Hepatocyte (in vitro differentiated cells): Measurements from ENCODE around the gene UTP15. TPM values are rescaled to one million over a fixed set of nuclear protein-coding genes. Genes with fewer than 3 reads are reported as not detected.

ENCODE experiments used
- DNase-seq: peaks from one replicate; pipeline ENCODE4 v3.0.0-alpha.2; 2016; ENCODE audit warnings: low spot score
- H2AFZ ChIP-seq: fragments of 200-600 bp; sonication (generic); 2 replicates; pipeline ENCODE4 v1.6.0; 2016; ENCODE audit warnings: antibody characterized with exemption, mild to moderate bottlenecking
- H3K27ac ChIP-seq: fragments of 200-600 bp; sonication (generic); 2 replicates; pipeline ENCODE4 v1.5.1; 2016; ENCODE audit warnings: mild to moderate bottlenecking
- H3K27me3 ChIP-seq: fragments of 200-600 bp; sonication (generic); 2 replicates; pipeline ENCODE4 v1.6.1; 2016
- H3K36me3 ChIP-seq: fragments of 200-600 bp; sonication (generic); replicated peaks from 2 replicates; pipeline ENCODE4 v1.5.1; 2016; ENCODE audit warnings: low read depth; ENCODE audit not compliant: insufficient read depth
- H3K4me1 ChIP-seq: fragments of 200-600 bp; sonication (generic); 2 replicates; pipeline ENCODE4 v1.5.1; 2016; ENCODE audit warnings: mild to moderate bottlenecking, moderate library complexity; ENCODE audit not compliant: insufficient read depth
- H3K4me2 ChIP-seq: fragments of 200-600 bp; sonication (generic); 2 replicates; pipeline ENCODE4 v1.6.0; 2016
- H3K4me3 ChIP-seq: fragments of 200-600 bp; sonication (generic); 2 replicates; pipeline ENCODE4 v1.5.1; 2016; ENCODE audit warnings: mild to moderate bottlenecking
- H3K79me2 ChIP-seq: fragments of 200-600 bp; sonication (generic); 2 replicates; pipeline ENCODE4 v1.6.0; 2017; ENCODE audit warnings: mild to moderate bottlenecking
- H3K9me2 ChIP-seq: fragments of 200-600 bp; sonication (generic); replicated peaks from 2 replicates; pipeline ENCODE4 v1.6.0; 2017; ENCODE audit warnings: mild to moderate bottlenecking; ENCODE audit not compliant: insufficient read depth
- H3K9me3 ChIP-seq: fragments of 200-600 bp; sonication (generic); 2 replicates; pipeline ENCODE4 v1.5.1; 2016; ENCODE audit warnings: low read depth, mild to moderate bottlenecking
- H4K20me1 ChIP-seq: fragments of 200-600 bp; sonication (generic); 2 replicates; pipeline ENCODE4 v1.6.0; 2016; ENCODE audit warnings: mild to moderate bottlenecking; ENCODE audit not compliant: insufficient read depth, poor library complexity, severe bottlenecking
- EZH2 ChIP-seq: fragments of 200-600 bp; sonication (generic); IDR thresholded peaks from 2 replicates; pipeline ENCODE4 v1.6.1; 2016; ENCODE audit warnings: antibody characterized with exemption, mild to moderate bottlenecking, borderline replicate concordance
- EZH2phosphoT487 ChIP-seq: fragments of 200-600 bp; sonication (generic); IDR thresholded peaks from one replicate; pipeline ENCODE4 v1.6.1; 2018; ENCODE audit warnings: antibody characterized with exemption, mild to moderate bottlenecking, low read depth, moderate library complexity; ENCODE audit not compliant: unreplicated experiment, severe bottlenecking
- WGBS: methylation state at CpG from one replicate; pipeline ENCODE4 v1.1.6; 2016; ENCODE audit warnings: low lambda C conversion rate; ENCODE audit errors: missing lambda C conversion rate; 5-methylcytosine and 5-hydroxymethylcytosine counted together
- polyA plus RNA-seq: library from polyadenylated mRNA; unstranded; fragments of >200 nt; fragmentation: Nextera tagmentation; extraction: Ambion mirVana; gene quantifications from 2 replicates; pipeline ENCODE4 v1.2.1, GENCODE V29; 2016
- total RNA-seq: library from RNA; depleted of rRNA; stranded (reverse); fragments of >200 nt; gene quantifications from 2 replicates; pipeline ENCODE4 v1.2.3, GENCODE V29; 2014
- TF ChIP-seq, protein P1 (sequence below): fragments of 200-600 bp; sonication (generic); IDR thresholded peaks from 2 replicates; pipeline ENCODE4 v1.5.1; 2016; ENCODE audit warnings: antibody characterized with exemption, mild to moderate bottlenecking; ENCODE audit not compliant: poor library complexity

UTP15 gene
- total and polyA plus RNA-seq, 2 experiments from 2014 or later = 11.0 to 20.7 TPM

DNA sequence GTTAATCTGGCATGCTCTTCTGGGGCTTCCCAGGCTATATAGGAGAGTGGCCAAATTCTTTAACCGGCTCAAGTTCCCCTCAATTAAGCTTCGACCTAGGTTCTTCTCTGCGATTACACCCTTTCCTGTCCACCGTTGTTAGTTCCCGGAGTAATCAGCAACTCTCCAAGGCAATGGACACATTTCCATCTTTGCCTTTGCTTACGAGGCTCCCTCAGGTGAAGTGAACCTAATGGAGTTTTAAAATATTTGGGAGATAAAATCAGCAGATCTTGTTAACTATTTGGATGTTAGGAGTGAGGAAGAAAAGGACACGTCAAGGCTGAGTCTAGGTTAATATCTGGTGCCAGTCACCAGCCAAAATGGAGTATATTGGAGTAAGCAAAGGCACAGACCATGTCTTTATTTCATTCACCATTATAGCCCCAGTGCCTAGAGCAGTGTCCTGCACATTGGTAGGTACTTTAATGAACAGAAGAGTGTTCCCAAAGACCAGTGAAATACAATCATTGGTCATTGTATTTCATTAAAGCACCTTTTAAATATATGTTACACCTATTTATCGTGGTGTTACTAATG is 515 bp downstream of the UTP15 start:
- Histone ChIP-seq H2AFZ (peak overlapping the region; percentile 62), H3K36me3 (no peaks in the 10 kb centered on the region), H3K27me3 (no peaks in the 10 kb centered on the region), H3K4me3 (peak overlapping the region; percentile 38), H3K9me3 (no peaks in the 10 kb centered on the region), H4K20me1 (no peaks in the 10 kb centered on the region), H3K9me2 (no peaks in the 10 kb centered on the region), H3K79me2 (peaks cover 53% of the 10 kb centered on the region), H3K4me2 (peak overlapping the region; percentile 83), H3K27ac (peak overlapping the region; percentile 61), H3K4me1 (peaks cover 25% of the 10 kb centered on the region)
- TF ChIP-seq EZH2phosphoT487 = no peak
- no peak for TF ChIP-seq EZH2
- TF ChIP-seq, protein P1, sequence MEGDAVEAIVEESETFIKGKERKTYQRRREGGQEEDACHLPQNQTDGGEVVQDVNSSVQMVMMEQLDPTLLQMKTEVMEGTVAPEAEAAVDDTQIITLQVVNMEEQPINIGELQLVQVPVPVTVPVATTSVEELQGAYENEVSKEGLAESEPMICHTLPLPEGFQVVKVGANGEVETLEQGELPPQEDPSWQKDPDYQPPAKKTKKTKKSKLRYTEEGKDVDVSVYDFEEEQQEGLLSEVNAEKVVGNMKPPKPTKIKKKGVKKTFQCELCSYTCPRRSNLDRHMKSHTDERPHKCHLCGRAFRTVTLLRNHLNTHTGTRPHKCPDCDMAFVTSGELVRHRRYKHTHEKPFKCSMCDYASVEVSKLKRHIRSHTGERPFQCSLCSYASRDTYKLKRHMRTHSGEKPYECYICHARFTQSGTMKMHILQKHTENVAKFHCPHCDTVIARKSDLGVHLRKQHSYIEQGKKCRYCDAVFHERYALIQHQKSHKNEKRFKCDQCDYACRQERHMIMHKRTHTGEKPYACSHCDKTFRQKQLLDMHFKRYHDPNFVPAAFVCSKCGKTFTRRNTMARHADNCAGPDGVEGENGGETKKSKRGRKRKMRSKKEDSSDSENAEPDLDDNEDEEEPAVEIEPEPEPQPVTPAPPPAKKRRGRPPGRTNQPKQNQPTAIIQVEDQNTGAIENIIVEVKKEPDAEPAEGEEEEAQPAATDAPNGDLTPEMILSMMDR = no peak
- no peak for DNase-seq
- WGBS = 11% methylated on average over 8 of the region's 8 CpGs

DNA sequence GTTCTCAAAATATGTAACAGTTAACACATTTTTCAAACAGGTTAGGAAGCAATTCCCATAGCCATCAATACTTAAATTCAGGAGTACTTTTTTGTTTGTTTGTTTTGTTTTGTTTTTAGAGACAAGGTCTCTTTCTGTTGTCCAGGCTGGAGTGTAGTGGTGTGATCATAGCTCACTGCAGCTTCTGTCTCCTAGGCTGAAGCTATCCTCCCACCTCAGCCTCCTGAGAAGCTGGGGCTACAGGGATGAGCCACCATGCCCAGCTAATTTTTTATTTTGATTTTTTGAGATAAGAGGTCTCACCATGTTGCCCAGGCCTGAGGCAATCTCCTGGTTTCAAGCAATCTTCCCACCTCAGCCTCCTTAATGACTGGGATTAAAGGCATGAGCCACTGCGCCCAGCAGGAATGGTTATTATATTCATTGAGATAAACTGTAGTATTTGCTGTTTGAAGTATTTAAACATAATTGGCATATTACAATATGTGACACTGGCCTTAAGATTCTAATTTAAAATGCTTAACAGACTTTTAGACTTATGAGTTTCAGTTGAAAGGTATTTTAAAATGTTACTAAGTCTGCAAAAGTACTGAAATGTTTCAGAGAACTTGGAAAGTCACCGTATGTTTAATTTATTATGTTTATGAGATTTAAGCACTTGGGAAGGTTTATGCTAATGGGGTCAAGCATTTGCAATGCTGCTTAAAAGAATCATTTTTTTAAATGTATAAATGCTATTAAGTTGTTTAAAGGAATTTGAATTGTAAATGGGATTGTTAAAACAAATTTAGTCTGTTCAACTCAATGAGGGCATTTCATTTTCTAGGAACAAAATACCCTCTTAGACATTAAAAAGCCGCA is 17.0 kb downstream of the UTP15 start:
- WGBS = 75% methylated on average over 3 of the region's 3 CpGs
- DNase-seq = no peak
- no peaks in the 10 kb centered on the region for H3K9me2 ChIP-seq
- no peaks in the 10 kb centered on the region for H3K27me3 ChIP-seq
- H4K20me1 ChIP-seq = no peaks in the 10 kb centered on the region
- H3K27ac ChIP-seq = no peak overlapping the region
- H3K36me3 ChIP-seq = no peaks in the 10 kb centered on the region
- H3K4me2 ChIP-seq = no peak overlapping the region
- H3K79me2 ChIP-seq = no peaks in the 10 kb centered on the region
- H3K9me3 ChIP-seq = no peaks in the 10 kb centered on the region
- TF ChIP-seq, protein P1 = no peak
- TF ChIP-seq EZH2 (no peak), EZH2phosphoT487 (no peak)
- no peak overlapping the region for H3K4me3 ChIP-seq
- no peak overlapping the region for H2AFZ ChIP-seq
- H3K4me1 ChIP-seq = no peaks in the 10 kb centered on the region

DNA sequence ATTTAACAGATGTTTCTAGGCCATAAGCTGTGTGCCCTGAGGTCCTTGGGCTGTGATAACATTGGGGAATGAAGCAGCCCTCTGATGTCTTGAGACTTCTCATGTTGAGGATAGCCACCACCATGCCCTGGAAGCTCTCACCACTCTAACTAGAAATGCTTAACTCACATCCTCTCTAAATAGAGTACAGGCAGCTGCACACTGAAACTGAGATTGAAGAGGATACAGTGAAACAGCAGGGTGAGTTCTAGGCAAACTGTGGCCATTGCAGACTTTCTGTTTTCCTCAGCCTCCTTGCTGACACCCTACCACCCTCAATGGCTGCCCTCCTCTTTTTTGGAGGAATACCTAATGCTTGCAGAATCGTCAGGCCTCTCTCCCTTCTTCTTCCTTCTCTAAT is 22.4 kb downstream of the UTP15 start:
- Histone ChIP-seq H3K36me3 (no peaks in the 10 kb centered on the region), H4K20me1 (no peaks in the 10 kb centered on the region), H3K4me3 (no peak overlapping the region), H3K9me2 (no peaks in the 10 kb centered on the region), H3K9me3 (no peaks in the 10 kb centered on the region), H3K27me3 (no peaks in the 10 kb centered on the region), H3K4me2 (no peak overlapping the region), H2AFZ (no peak overlapping the region), H3K4me1 (no peaks in the 10 kb centered on the region), H3K79me2 (no peaks in the 10 kb centered on the region), H3K27ac (no peak overlapping the region)
- TF ChIP-seq, protein P1 = no peak
- no peak for DNase-seq
- WGBS = 72% methylated on average over 1 of the region's 1 CpG
